NCI-H2107 treated with DMSO at 0.1 percent for 48 hours (cell line): ENCODE results near the gene ING2.
"Not testable (repeated sequence)": the region's sequence is repeated elsewhere in the genome, so short reads cannot be mapped to it uniquely, and the experiment has no call there.

Source experiments
- DNase-seq: peaks from one replicate; lab custom pipeline; 2025; ENCODE audit not compliant: unreplicated experiment; lab: John Stamatoyannopoulos, UW

The ING2 gene, protein sequence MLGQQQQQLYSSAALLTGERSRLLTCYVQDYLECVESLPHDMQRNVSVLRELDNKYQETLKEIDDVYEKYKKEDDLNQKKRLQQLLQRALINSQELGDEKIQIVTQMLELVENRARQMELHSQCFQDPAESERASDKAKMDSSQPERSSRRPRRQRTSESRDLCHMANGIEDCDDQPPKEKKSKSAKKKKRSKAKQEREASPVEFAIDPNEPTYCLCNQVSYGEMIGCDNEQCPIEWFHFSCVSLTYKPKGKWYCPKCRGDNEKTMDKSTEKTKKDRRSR

DNA sequence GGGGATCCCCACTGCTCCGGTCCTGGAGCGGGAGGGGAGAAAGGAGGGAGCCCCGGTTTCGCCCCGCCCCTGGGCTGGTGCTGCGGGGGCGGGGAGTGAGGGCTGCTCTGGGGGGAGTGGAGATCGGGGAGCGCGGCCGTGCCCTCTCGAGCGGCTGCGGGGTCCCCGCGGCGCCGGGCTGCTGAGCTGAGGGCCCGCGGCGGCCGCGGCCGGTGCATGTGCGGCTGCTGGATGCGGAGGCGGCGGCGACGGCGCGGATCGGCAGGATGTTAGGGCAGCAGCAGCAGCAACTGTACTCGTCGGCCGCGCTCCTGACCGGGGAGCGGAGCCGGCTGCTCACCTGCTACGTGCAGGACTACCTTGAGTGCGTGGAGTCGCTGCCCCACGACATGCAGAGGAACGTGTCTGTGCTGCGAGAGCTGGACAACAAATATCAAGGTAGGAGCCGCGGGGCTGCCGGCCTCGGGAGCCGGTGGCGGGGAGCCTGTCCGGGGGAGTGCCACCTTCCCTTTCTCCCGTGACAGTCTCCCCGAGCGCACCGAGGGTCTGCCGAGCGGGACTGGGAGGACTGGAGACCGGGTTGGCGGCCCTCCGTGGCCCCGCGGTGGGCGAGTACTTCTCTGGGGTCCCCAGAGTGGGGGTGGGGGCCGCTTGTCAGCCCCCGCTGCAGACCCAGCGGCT, at the start of gene ING2:
TSS of gene ING2 (plus strand) at position 129 of the 681 bp plus-strand sequence. CDS start at position 267, 138 bp downstream.
- DNase-seq, result no peak

DNA sequence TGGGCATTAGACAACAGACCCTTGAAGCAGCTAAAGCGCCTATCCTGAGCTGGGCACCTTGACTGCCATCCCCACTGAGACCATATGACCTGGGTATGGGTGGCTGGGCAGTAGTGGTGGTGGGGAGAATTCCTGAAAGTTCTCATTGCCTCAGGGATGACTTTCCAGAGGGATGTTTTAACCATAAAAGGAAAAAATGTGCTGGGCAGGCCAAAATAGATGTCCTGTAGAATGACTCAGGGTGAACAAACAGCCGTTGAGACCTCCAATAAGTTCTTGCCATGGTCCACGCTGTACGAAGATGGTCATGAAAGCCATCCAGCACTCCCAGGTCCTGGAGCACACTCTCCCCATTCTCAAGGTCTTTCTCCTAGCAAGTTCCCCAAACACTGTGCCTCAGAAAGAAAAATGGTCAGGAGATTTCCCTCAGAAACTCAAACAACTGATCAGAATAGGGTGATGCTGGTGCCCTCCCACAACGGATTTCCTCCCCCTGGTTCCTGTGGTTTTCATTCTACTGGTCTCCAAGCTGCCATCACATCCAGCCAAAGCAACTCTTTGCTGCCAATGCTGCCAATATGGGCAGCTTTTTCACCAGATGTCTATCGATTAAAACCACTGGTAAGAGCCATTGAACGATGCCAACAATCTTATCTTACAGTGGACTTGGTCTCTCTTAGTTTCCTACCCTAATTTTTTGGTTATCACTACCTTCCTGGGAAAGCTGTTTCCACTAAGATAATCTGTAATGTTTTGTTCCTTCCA, 49.2 kb upstream of the ING2 start:
- DNase-seq, result no peak

DNA sequence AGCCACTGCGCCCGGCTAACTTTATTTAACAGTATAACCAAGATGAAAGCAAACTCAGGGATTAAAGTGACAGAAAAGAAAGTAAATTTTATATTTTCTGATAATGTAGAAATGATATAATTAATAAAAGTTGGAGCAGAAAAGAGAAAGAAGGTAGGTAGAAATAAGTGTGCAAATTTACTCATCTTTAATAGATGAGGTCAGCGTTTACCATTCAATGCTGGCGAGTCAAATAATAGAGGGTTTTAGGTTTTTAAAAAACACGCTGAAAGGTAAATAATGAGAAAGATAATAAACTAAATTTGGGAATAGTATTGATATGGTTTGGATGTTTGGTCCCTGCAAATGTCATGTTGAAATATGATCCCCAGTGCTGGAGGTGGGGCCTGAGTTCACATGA, 46.9 kb upstream of the ING2 start:
- no peak for DNase-seq

DNA sequence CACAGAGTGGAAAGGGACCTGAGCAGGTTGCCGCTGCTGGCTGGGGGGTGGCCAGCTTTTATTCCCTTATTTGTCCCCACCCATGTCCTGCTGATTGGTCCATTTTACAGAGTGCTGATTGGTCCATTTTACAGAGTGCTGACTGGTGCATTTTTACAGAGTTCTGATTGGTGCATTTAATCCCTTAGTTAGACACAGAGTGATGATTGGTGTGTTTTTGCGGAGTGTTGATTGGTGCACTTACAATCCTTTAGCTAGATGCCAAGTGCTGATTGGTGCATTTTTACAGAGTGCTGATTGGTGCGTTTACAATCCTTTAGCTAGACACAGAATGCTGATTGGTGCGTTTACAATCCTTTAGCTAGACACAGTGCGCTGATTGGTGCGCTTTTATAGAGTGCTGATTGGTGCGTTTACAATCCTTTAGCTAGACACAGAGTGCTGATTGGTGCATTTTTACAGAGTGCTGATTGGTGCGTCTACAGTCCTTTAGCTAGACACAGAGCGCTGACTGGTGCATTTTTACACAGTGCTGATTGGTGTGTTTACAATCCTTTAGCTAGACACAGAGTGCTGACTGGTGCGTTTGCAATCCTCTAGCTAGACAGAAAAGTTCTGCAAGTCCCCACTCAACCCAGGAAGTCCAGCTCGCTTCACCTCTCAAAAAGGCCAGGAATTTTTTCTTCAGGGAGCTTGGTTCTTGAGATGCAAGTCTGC, 40.8 kb upstream of the ING2 start:
- not testable (repeated sequence) for DNase-seq

DNA sequence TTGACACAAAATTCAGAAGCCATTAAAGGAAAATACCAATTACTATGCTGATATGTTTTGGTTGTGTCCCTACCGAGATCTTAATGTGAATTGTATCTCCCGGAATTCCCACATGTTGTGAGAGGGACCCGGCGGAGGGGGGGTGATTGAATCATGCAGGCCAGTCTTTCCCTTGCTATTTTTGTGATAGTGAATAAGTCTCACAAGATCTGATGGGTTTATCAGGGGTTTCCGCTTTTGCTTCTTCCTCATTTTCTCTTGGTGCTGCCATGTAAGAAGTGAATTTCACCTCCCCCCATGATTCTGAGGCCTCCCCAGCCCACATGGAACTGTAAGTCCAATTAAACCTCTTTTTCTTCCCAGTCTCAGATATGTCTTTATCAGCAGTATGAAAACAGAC, 39.0 kb upstream of the ING2 start:
- not testable (repeated sequence) for DNase-seq

DNA sequence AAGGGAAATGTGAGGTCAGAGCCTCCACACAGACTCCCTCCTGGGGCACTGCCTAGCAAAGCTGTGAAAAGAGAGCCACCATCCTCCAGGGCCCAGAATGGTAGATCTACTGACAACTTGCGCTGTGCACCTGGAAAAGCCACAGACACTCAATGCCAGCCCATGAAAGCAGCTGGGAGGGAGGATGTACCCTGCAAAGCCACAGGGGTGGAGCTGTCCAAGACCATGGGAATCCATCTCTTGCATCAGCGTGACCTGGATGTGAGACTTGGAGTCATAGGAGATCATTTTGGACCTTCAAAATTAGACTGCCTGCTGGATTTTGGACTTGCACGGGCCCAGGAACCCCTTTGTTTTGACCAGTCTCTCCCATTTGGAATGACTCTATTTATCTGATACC, 37.6 kb upstream of the ING2 start:
- DNase-seq, result no peak

DNA sequence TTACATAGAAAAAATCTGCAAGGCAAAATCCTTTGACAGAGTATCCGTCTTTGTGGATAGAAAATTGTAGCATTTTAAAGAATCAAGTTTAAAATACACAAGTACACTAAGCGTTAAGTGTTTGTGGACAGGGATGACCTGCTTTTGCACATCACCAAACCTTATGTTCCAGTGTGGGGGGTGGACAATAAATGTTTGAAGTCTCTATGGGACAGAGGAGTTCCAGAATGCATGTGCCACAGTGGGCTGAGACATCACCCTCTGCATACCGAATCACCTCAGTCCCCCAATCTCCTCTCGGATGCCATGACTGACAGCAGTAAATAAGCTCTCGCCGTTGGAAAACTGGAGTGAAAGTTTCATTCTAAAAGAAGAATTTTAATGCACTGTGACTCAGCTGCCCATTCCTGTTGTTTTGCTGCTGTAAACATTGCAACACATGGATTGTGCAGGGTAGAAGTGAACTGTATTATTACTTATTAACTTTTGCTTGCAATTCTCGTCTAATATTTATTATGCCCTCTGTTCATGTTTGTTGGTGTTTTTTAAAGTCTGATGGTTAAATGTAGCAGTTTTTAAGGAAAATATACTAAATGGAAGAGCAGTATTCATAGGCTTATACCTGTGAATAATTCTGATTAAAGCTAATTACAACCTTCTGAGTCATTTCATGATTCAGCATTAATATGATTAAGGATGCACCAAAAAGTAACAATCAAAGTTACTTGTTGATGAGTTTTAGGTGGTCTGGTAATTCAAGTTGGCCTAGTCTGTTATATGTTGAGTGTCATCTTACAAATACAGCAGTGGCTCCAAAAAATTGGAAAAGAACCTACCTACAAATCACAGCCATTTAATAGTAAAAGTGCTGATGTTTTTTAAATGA, 36.4 kb upstream of the ING2 start:
- DNase-seq, result no peak

DNA sequence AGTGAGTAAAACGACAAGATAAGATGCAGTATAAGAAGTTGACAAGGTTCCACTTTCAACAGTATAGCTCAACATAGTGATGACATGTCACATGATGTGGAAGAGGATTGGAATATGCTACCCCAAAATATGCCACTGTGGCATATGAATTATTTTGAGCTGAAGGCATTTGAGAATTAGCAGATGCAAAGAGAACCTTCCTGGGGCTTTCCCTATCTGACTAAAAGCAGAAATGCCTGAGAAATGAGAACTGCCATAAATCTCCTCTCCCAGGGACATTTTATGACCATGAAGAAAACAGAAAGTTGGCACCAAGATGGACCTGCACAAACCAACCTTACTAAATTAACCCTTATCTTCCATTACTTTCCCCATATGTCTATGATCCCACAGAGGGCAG, 35.6 kb upstream of the ING2 start:
- DNase-seq, result no peak

DNA sequence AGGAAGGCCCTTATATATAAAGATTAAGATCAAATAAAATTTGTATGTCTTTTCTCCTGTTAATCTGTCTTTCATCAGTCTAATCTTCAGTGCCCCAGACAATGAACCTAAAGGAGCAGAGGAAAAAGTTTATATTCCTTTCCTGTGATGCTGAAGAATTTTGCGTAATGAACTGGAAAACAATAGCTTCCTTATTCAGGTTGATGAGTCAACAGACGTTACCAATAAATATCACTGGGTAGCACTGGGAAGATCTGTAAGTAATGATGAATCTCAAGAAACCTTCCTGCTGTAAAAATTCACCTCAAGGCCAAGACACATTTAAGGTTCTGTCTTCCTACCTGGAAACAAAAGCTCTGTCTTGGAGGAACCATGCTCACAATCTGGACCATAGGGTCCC, 34.9 kb upstream of the ING2 start:
- no peak for DNase-seq

DNA sequence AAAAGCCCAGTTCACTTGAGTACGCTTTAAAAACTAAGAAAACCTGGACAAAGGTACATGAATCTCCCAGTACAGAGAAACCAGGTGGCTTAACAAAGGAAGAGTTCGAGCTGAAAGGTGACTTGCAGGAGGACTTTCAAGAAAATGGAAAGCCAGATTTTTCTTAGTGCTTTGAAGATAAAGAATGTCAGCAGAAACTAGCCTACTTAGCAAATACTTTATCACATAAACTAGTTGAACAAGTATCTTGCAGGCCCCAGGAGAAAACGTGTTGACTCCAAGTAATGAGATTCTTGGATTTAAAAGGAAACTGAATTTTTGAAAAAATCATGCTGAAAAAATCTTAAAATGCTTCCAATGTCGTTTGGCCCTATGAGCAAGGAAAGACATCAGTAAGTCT, 34.0 kb upstream of the ING2 start:
- no peak for DNase-seq

DNA sequence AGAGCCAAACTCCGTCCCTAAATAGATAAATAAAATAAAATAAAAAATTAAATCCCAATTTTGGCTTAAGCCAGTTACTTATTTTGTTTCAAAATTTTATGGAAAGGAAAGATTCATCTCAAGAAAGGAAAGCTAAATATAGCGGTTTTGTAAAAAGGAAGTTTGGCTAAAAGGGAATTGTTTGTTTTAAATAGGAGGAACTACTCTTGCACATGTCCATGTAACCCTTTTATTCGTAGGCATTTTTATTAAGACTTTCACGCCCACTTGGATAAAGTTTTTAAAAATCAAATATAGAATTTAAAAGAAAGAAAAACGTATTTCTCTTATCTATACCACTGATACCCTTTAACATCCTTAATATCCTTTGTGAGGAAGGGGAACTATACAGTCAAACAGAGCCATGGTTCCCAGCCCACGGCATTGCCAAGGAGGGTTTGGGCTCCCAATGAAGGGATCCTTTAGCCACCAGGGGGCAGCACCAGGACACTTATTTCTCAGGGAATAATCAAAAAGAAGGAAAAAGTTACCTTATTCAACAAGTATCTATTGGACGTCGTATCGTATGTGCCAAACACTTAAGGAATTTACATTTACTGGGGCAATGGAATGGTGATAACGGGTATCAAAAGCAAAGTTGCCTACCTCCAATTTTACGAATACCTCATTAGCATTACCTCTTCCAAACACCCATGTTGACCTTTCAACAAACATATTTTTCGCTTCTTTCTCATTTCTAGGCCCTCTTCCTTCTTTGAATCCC, 32.7 kb upstream of the ING2 start:
- no peak for DNase-seq

DNA sequence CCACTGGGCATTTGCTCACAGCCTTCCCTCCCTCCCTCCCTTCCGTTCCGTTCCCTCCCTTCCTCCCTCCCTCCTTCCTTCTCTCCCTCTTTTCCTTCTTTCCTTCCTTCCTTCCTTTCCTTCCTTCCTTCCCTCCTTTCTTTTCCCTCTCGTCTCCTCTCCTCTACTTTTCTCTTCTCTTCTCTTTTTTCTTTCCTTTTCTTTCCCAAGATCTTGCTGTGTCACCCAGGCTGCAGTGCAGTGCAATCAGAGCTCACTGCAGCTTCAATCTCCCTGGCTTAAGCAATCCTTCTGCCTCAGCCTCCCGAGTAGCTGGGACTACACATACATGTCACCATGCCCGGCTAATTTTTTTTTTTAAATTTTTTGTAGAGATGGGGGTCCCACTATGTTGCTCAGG, 26.7 kb upstream of the ING2 start:
- DNase-seq, result no peak

DNA sequence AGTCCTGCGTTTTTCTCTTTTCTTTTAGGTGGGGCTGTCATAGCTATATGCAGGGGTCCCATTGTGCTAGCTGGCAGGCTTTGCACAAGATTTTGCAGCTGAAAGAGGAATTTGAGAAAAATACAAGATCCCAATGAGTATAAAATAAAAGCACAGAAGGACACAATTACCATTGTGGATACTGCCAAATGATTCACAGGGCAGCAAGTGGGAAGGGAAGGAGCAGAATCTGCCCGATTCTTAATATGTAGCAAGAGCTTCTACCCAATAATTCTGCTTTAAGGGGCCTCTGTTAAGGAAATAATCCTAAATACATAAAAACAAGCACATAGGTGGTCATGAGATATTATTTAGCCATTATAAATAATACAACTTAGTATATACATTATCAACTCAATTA, 25.9 kb upstream of the ING2 start:
- DNase-seq, result no peak

DNA sequence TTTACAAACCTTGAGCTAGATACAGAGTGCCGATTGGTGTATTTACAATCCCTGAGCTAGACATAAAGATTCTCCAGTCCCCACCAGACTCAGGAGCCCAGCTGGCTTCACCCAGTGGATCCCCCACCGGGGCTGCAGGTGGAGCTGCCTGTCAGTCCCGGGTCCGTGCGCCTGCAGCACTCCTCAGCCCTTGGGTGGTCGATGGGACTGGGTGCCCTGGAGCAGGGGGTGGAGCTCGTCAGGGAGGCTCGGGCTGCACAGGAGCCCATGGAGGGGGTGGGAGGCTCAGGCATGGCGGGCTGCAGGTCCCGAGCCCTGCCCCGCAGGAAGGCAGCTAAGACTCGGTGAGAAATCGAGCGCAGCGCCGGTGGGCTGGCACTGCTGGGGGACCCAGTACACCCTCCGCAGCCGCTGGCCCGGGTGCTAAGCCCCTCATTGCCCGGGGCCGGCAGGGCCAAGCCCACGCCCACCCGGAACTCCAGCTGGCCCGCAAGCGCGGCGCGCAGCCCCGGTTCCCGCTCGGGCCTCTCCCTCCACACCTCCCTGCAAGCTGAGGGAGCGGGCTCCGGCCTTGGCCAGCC, 22.3 kb upstream of the ING2 start:
- DNase-seq, result not testable (repeated sequence)

DNA sequence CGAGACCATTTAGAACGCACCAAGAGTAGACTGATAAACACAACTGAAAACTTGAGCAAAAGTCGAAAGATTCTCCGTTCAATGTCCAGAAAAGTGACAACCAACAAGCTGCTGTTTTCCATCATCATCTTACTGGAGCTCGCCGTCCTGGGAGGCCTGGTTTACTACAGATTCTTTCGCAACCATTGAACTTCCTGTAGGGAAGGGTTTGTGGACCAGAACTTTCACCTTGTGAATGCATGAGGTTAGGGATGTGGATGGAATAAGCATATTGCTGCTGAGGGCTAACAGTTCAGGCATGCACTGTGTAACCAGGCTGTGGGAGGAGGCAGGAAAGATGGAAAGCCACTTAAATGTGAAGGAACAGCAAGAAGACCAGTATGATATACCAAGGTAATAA, 20.9 kb upstream of the ING2 start:
- DNase-seq, result no peak

DNA sequence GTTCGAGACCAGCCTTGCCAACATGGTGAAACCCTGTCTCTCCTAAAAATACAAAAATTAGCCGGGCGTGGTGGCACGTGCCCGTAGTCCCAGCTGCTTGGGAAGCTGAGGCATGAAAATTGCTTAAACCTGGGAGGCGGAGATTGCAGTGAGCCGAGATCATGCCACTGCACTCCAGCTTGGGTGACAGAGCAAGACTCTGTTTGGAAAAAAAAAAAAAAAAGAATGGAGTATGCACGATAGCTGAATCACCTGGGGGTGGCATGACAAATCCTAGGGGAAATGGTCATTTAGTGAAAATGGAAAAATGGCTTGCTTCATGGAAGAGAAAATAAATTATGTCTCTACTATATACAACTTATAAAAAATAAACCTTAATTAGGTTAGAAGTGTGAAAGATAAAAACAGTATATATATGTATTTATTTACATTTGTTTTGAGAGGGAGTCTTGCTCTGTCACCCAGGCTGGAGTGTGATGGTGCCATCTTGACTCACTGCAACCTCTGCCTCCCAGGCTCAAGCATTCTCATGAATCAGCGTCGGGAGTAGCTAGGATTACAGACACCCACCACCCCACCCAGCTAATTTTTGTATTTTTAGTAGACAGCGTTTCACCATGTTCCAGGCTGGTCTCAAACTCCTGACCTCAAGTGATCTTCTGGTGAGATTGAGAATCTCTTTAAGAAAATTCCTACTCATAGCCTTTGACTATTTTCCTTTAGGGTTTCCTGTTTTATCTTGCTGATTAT, 19.3 kb upstream of the ING2 start:
- DNase-seq, result no peak

DNA sequence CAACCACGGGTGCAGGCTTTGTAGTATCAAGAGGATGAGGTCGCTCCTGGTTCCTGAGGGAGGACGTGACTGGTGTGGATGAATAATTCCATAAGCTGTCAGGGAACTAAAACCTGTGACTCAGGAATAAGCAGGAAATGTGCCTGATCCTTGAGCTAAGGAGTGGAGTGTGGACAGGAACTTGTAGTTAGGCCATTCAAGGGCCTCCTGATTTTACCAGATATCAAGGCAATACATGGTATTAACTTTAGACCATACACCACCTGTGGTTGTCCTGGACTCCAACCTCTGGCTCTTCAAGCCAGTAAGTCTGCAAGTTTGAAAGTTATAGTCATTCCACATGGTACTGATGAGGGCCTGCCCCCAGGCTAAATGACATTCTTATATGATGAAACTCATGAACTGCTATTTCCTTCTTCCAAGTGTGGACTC, 12.1 kb upstream of the ING2 start:
- DNase-seq, result no peak

DNA sequence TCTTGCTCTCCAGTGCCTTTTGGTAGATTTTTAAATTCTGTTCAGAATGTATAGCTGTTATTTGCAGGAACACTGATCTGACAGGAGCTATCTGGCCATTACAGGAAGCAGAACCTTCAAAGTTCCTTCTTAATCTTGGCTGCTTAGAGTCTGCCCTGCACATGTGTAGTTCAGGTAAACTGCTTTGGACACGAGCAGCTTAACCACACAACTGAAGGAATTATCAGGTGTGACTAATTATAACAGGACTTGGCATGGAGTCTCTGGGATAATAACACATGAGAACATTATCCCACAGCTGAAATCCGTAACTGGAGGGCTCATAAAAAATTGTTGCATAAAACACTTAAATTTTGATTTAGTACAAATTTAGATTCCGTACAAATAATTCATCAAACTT, 11.6 kb upstream of the ING2 start:
- DNase-seq, result no peak

DNA sequence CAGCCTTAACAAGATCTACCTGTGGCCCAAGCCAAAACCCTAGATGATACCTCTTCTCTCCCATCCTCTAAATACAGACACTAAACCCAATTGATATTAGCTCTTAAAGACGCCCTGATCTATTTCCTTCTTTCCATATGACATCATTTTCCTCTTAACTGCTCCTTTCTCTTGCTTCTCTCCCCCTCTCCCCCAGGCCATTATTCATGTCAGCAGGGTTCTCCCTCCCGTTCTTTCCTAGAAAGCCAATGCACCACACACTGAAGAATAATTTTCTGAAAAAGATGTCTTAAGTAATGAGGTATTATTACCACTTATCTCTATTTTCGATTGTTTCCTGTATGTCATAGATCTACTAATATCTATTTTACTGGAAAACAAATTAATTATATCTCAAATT, 9.7 kb upstream of the ING2 start:
- DNase-seq, result no peak
